Prostate gland (tissue), 2 donors: Measurements from ENCODE around the gene AKAP9.

Source experiments
- CTCF ChIP-seq, 4 experiments: fragments of 200-600 bp in 2 of 4; fragments of 450-650 bp in 2 of 4; sonication (generic) in 2 of 4; IDR thresholded peaks; 1 replicate in 3 of 4; 2 replicates in 1 of 4; pipeline ENCODE4 v1.5.1; 2016 to 2019; ENCODE audit warnings: antibody characterized with exemption in 4 of 4, mild to moderate bottlenecking in 2 of 4, moderate library complexity in 2 of 4
- POLR2A ChIP-seq: fragments of 450-650 bp; IDR thresholded peaks from one replicate; pipeline ENCODE4 v1.6.1; 2016; ENCODE audit warnings: antibody characterized with exemption, mild to moderate bottlenecking

- no peak for TF ChIP-seq CTCF (IDR thresholded peaks at IDR 0.05)
- no peak for TF ChIP-seq POLR2A
Observed at GRCh38 chr7:92042056-92042737, 101.5 kb downstream of the AKAP9 start.
